ENCODE results near the gene CLEC3B. TPM values are rescaled to one million over a fixed set of nuclear protein-coding genes. Genes with fewer than 3 reads are reported as not detected.

The CLEC3B gene
- total RNA-seq, 1 donor from 2014 or later = 80.8 TPM

GRCh38 chr3:45083023-45083422, 56.9 kb downstream of the CLEC3B start:
- peaks cover 7% of the 10 kb centered on the region for H3K27me3 ChIP-seq (ENCODE audit: low read depth)
- no peak overlapping the region for H3K4me3 ChIP-seq
- no peaks in the 10 kb centered on the region for H3K9me3 ChIP-seq (replicated peaks)
- intact Hi-C loops (cut with micrococcal nuclease) = no loop called here
- H3K4me1 ChIP-seq = peaks cover 11% of the 10 kb centered on the region
- no peaks in the 10 kb centered on the region for H3K36me3 ChIP-seq
- TF ChIP-seq CTCF (IDR thresholded peaks at IDR 0.05; ENCODE audit: borderline replicate concordance) = no peak
- DNase-seq = no peak
- no peak overlapping the region for H3K27ac ChIP-seq (replicated peaks)

GRCh38 chr3:45084361-45084760, 58.3 kb downstream of the CLEC3B start:
- no peak for DNase-seq
- H3K4me3 ChIP-seq = no peak overlapping the region
- H3K27me3 ChIP-seq (ENCODE audit: low read depth) = peaks cover 7% of the 10 kb centered on the region
- H3K27ac ChIP-seq (replicated peaks) = no peak overlapping the region
- H3K36me3 ChIP-seq = no peaks in the 10 kb centered on the region
- intact Hi-C loops (cut with micrococcal nuclease) = no loop called here
- no peaks in the 10 kb centered on the region for H3K9me3 ChIP-seq (replicated peaks)
- no peak for TF ChIP-seq CTCF (IDR thresholded peaks at IDR 0.05; ENCODE audit: borderline replicate concordance)
- peaks cover 11% of the 10 kb centered on the region for H3K4me1 ChIP-seq

- H3K27ac ChIP-seq (replicated peaks) = no peak overlapping the region
- H3K36me3 ChIP-seq = no peaks in the 10 kb centered on the region
- no peak for TF ChIP-seq CTCF (IDR thresholded peaks at IDR 0.05; ENCODE audit: borderline replicate concordance)
- intact Hi-C loops (cut with micrococcal nuclease) = no loop called here
- no peaks in the 10 kb centered on the region for H3K9me3 ChIP-seq (replicated peaks)
- H3K27me3 ChIP-seq (ENCODE audit: low read depth) = peaks cover 7% of the 10 kb centered on the region
- DNase-seq = no peak
- H3K4me1 ChIP-seq = peaks cover 4% of the 10 kb centered on the region
- no peak overlapping the region for H3K4me3 ChIP-seq
Measured at GRCh38 chr3:45084820-45085816, 59.0 kb downstream of the CLEC3B start.

Other genes starting within 250 kb of the CLEC3B start
- gene TMEM42, start 164.4 kb upstream of the CLEC3B start, total RNA-seq = 10.8 TPM
- not detected for gene TGM4, start 151.7 kb upstream of the CLEC3B start, total RNA-seq
- 40.2 TPM for gene ZDHHC3, start 50.1 kb upstream of the CLEC3B start, total RNA-seq
- 27.2 TPM for gene EXOSC7, start 50.1 kb upstream of the CLEC3B start, total RNA-seq
- 0.25 TPM for gene CDCP1, start 120.1 kb downstream of the CLEC3B start, total RNA-seq
- 0.60 TPM for gene TMEM158, start 200.0 kb downstream of the CLEC3B start, total RNA-seq